ENCODE measurements around the gene ADCK2.

The ADCK2 gene

GRCh38 chr7:140671966-140672365 is 779 bp upstream of the ADCK2 start:
- POLR2A ChIA-PET = no interaction called here
- no peak for DNase-seq (ENCODE audit: extremely low spot score)
- TF ChIP-seq LEF1 (IDR thresholded peaks at IDR 0.05; ENCODE audit: borderline replicate concordance) (no peak), CTBP1 (IDR thresholded peaks at IDR 0.05; ENCODE audit: borderline replicate concordance) (no peak), BHLHE40 (IDR thresholded peaks at IDR 0.05; ENCODE audit: borderline replicate concordance) (no peak), ZNF384 (IDR thresholded peaks at IDR 0.05) (no peak), FOXK2 (IDR thresholded peaks at IDR 0.05) (no peak), SP1 (IDR thresholded peaks at IDR 0.05) (no peak)
- CTCF ChIA-PET = interaction anchor here (0.7 kb wide), 1 partner anchor 12 kb away, joined by 3 read pairs; no protein-coding TSS in a partner anchor

GRCh38 chr7:140673063-140673773 is 473 bp downstream of the ADCK2 start:
- ChIA-PET CTCF (no interaction called here), POLR2A (interaction anchor here (0.9 to 3.4 kb wide), 7 partner anchors 12 to 342 kb away, joined by 3 to 22 read pairs (median 4); partner anchors contain the start of gene MRPS33)
- TF ChIP-seq SUZ12 (IDR thresholded peaks at IDR 0.05) (no peak), L3MBTL2 (conservative IDR thresholded peaks at IDR 0.05) (peak; percentile 28; the same call in 1 of the 2 replicates), LEF1 (IDR thresholded peaks at IDR 0.05; ENCODE audit: borderline replicate concordance) (peak; percentile 56; the same call in 1 of the 2 replicates), FOXM1 (IDR thresholded peaks at IDR 0.05; ENCODE audit: borderline replicate concordance) (peak; percentile 58; the same call in 1 of the 2 replicates)
- peak; percentile 72 for DNase-seq (ENCODE audit: extremely low spot score)

DNA sequence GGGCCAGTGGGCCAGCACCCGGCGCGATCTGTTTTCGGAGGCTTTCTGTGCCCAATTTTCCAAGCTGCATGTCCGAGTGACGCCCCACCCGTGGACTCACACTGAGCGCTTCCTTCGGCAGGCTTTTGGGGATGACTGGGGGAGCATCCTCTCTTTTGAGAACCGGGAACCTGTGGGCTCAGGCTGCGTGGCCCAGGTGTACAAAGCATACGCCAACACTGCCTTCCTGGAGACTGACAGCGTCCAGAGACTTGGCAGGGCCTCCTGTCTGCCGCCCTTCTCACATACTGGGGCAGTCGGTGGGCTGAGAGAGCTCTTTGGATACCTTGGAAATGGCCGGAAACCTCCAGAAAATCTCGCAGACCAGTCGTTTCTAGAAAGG is 1.0 kb downstream of the ADCK2 start:
- DNase-seq (ENCODE audit: extremely low spot score) = no peak
- CTCF ChIA-PET = interaction anchor here (0.7 to 2.8 kb wide), 2 partner anchors 138 to 341 kb away, joined by 3 to 11 read pairs; partner anchors contain the start of gene MRPS33
- no peak for TF ChIP-seq TARDBP (IDR thresholded peaks at IDR 0.05)
- POLR2A ChIA-PET = interaction anchor here (0.8 to 3.4 kb wide), 10 partner anchors 12 to 399 kb away, joined by 3 to 22 read pairs (median 3); partner anchors contain the start of gene MRPS33

- TF ChIP-seq FOXK2 (IDR thresholded peaks at IDR 0.05) (no peak), PKNOX1 (IDR thresholded peaks at IDR 0.05) (0 out of 2 replicates have a peak, but pooled peaks have one; percentile 16)
- DNase-seq (ENCODE audit: extremely low spot score) = no peak
- ChIA-PET CTCF (interaction anchor here (0.6 to 2.8 kb wide), 8 partner anchors 11 to 340 kb away, joined by 3 to 11 read pairs (median 4); partner anchors contain the start of gene MRPS33), POLR2A (interaction anchor here (0.8 to 3.4 kb wide), 9 partner anchors 11 to 398 kb away, joined by 3 to 22 read pairs (median 4); partner anchors contain the start of gene MRPS33)
Measured at GRCh38 chr7:140674356-140674800, 1.6 kb downstream of the ADCK2 start.

GRCh38 chr7:140674899-140675701 is 2.4 kb downstream of the ADCK2 start:
- POLR2A ChIA-PET = interaction anchor here (1.0 to 3.4 kb wide), 6 partner anchors 11 to 397 kb away, joined by 3 to 22 read pairs (median 5); partner anchors contain the start of genes MRPS33 and NDUFB2

GRCh38 chr7:140675726-140676125 is 3.0 kb downstream of the ADCK2 start:
- ChIA-PET CTCF (interaction anchor here (0.6 to 2.8 kb wide), 11 partner anchors 9 to 930 kb away, joined by 3 to 11 read pairs (median 3); partner anchors contain the start of gene SLC37A3), POLR2A (interaction anchor here (1.0 to 3.4 kb wide), 4 partner anchors 10 to 339 kb away, joined by 4 to 22 read pairs (median 8); partner anchors contain the start of genes MRPS33 and NDUFB2)
- TF ChIP-seq L3MBTL2 (conservative IDR thresholded peaks at IDR 0.05) (no peak), ZNF384 (IDR thresholded peaks at IDR 0.05) (no peak), PKNOX1 (IDR thresholded peaks at IDR 0.05) (no peak), FOXA1 (IDR thresholded peaks at IDR 0.05) (no peak), TARDBP (IDR thresholded peaks at IDR 0.05) (no peak), BHLHE40 (IDR thresholded peaks at IDR 0.05; ENCODE audit: borderline replicate concordance) (no peak), CTBP1 (IDR thresholded peaks at IDR 0.05; ENCODE audit: borderline replicate concordance) (no peak), FOXM1 (IDR thresholded peaks at IDR 0.05; ENCODE audit: borderline replicate concordance) (no peak), LEF1 (IDR thresholded peaks at IDR 0.05; ENCODE audit: borderline replicate concordance) (no peak), NFRKB (IDR thresholded peaks at IDR 0.05) (no peak), SP1 (IDR thresholded peaks at IDR 0.05) (no peak), SUZ12 (IDR thresholded peaks at IDR 0.05) (no peak), FOXK2 (IDR thresholded peaks at IDR 0.05) (no peak), ELF4 (IDR thresholded peaks at IDR 0.05) (no peak), HDGF (IDR thresholded peaks at IDR 0.05; ENCODE audit: borderline replicate concordance) (no peak), ARNT (IDR thresholded peaks at IDR 0.05) (no peak)
- no peak for DNase-seq (ENCODE audit: extremely low spot score)

More at GRCh38 chr7:140674899-140675701, 2.4 kb downstream of the ADCK2 start:
- CTCF ChIA-PET = interaction anchor here (0.6 to 2.8 kb wide), 17 partner anchors 8 to 930 kb away, joined by 3 to 11 read pairs (median 3); partner anchors contain the start of gene SLC37A3
- DNase-seq (ENCODE audit: extremely low spot score) = peak; percentile 65
- no peak for TF ChIP-seq ZNF384 (IDR thresholded peaks at IDR 0.05)
- TF ChIP-seq SUZ12 (IDR thresholded peaks at IDR 0.05) = no peak
- TF ChIP-seq ARNT (IDR thresholded peaks at IDR 0.05) = no peak
- no peak for TF ChIP-seq L3MBTL2 (conservative IDR thresholded peaks at IDR 0.05)
- no peak for TF ChIP-seq SP1 (IDR thresholded peaks at IDR 0.05)
- no peak for TF ChIP-seq TARDBP (IDR thresholded peaks at IDR 0.05)
- TF ChIP-seq PKNOX1 (IDR thresholded peaks at IDR 0.05) = no peak
- no peak for TF ChIP-seq FOXM1 (IDR thresholded peaks at IDR 0.05; ENCODE audit: borderline replicate concordance)
- TF ChIP-seq FOXK2 (IDR thresholded peaks at IDR 0.05) = no peak
- TF ChIP-seq LEF1 (IDR thresholded peaks at IDR 0.05; ENCODE audit: borderline replicate concordance) = no peak
- TF ChIP-seq BHLHE40 (IDR thresholded peaks at IDR 0.05; ENCODE audit: borderline replicate concordance) = no peak
- TF ChIP-seq ELF4 (IDR thresholded peaks at IDR 0.05) = no peak
- TF ChIP-seq CTBP1 (IDR thresholded peaks at IDR 0.05; ENCODE audit: borderline replicate concordance) = no peak

Measured in HEK293T (cell line).